H1 (cell line): ENCODE data around the gene TM9SF3.

Source experiments
- ATF3 ChIP-seq: IDR thresholded peaks from 2 replicates; pipeline ENCODE4 v1.6.1; 2011; ENCODE audit warnings: low read depth, mild to moderate bottlenecking, low read length; ENCODE audit not compliant: insufficient read depth
- CHD1 ChIP-seq: IDR thresholded peaks from 2 replicates; pipeline ENCODE4 v1.6.1; 2012; ENCODE audit warnings: low read depth, low read length, improper control_type of control experiment
- POLR2A ChIP-seq, 2 experiments: IDR thresholded peaks; 1 replicate in 1 of 2; 2 replicates in 1 of 2; pipeline ENCODE4 v1.6.1; 2011; ENCODE audit warnings: low read depth in 2 of 2, low read length in 2 of 2, mild to moderate bottlenecking in 2 of 2; ENCODE audit errors: control extremely low read depth in 1 of 2
- POLR2AphosphoS5 ChIP-seq: IDR thresholded peaks from 2 replicates; pipeline ENCODE4 v1.6.1; 2011; ENCODE audit warnings: low read depth, low read length
- TF ChIP-seq, protein P1 (sequence below), 3 experiments: IDR thresholded peaks; 1 replicate in 2 of 3; 2 replicates in 1 of 3; pipeline versions ENCODE4 v1.5.1 to v1.6.1; 2011; ENCODE audit warnings: low read length in 3 of 3, mild to moderate bottlenecking in 3 of 3, inconsistent platforms in 2 of 3, low read depth in 1 of 3, moderate library complexity in 1 of 3; ENCODE audit not compliant: insufficient read depth in 1 of 3; ENCODE audit errors: control extremely low read depth in 1 of 3

- TF ChIP-seq CHD1 = no peak
- no peak for TF ChIP-seq ATF3
- no peak for TF ChIP-seq POLR2AphosphoS5
- TF ChIP-seq POLR2A (IDR thresholded peaks at IDR 0.05; ENCODE audit: control extremely low read depth in 1 of 2, low read depth in 2 of 2, low read length in 2 of 2) = no peak
- TF ChIP-seq, protein P1, sequence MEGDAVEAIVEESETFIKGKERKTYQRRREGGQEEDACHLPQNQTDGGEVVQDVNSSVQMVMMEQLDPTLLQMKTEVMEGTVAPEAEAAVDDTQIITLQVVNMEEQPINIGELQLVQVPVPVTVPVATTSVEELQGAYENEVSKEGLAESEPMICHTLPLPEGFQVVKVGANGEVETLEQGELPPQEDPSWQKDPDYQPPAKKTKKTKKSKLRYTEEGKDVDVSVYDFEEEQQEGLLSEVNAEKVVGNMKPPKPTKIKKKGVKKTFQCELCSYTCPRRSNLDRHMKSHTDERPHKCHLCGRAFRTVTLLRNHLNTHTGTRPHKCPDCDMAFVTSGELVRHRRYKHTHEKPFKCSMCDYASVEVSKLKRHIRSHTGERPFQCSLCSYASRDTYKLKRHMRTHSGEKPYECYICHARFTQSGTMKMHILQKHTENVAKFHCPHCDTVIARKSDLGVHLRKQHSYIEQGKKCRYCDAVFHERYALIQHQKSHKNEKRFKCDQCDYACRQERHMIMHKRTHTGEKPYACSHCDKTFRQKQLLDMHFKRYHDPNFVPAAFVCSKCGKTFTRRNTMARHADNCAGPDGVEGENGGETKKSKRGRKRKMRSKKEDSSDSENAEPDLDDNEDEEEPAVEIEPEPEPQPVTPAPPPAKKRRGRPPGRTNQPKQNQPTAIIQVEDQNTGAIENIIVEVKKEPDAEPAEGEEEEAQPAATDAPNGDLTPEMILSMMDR (IDR thresholded peaks at IDR 0.05; ENCODE audit: control extremely low read depth in 1 of 3, insufficient read depth in 1 of 3, low read depth in 1 of 3, low read length in 3 of 3) = no peak
Observed at GRCh38 chr10:96598846-96599245, 12.0 kb upstream of the TM9SF3 start.
